Neuronal stem cell (in vitro differentiated cells): ENCODE data around the gene NFYC.

Experiments
- DNase-seq: peaks from one replicate; pipeline ENCODE4 v3.0.0-alpha.2; 2013; ENCODE audit warnings: low spot score
- H2AFZ ChIP-seq: one replicate; pipeline ENCODE4 v1.6.1; 2013; ENCODE audit warnings: mild to moderate bottlenecking, low read length, inconsistent platforms
- H2AK5ac ChIP-seq: 2 replicates; pipeline ENCODE4 v1.6.1; 2013; ENCODE audit warnings: low read depth, mild to moderate bottlenecking, inconsistent platforms, low read length, moderate library complexity, mixed read lengths
- H2BK120ac ChIP-seq: 2 replicates; pipeline ENCODE4 v1.6.1; 2013; ENCODE audit warnings: low read depth, mild to moderate bottlenecking, inconsistent platforms, low read length, moderate library complexity, mixed read lengths
- H2BK12ac ChIP-seq: one replicate; pipeline ENCODE4 v1.6.1; 2013; ENCODE audit warnings: low read length, inconsistent platforms
- H2BK15ac ChIP-seq: 2 replicates; pipeline ENCODE4 v1.6.1; 2013; ENCODE audit warnings: mild to moderate bottlenecking, low read length, inconsistent platforms, mixed read lengths
- H2BK5ac ChIP-seq: one replicate; pipeline ENCODE4 v1.6.1; 2013; ENCODE audit warnings: inconsistent platforms, mild to moderate bottlenecking, low read length, moderate library complexity
- H3K14ac ChIP-seq: one replicate; pipeline ENCODE4 v1.6.1; 2013; ENCODE audit warnings: low read length, inconsistent platforms
- H3K18ac ChIP-seq: 2 replicates; pipeline ENCODE4 v1.6.1; 2013; ENCODE audit warnings: low read length, inconsistent platforms
- H3K23ac ChIP-seq: 2 replicates; pipeline ENCODE4 v1.6.1; 2013; ENCODE audit warnings: low read depth, mild to moderate bottlenecking, mixed read lengths, low read length, inconsistent platforms; ENCODE audit not compliant: poor library complexity
- H3K27ac ChIP-seq: replicated peaks from 3 replicates; pipeline ENCODE4 v1.5.1; 2013; ENCODE audit warnings: low read length, inconsistent platforms
- H3K27me3 ChIP-seq, 3 experiments: 2 replicates each; pipeline ENCODE4 v1.6.1; 2013; ENCODE audit warnings: low read length in 3 of 3, mild to moderate bottlenecking in 2 of 3, inconsistent platforms in 1 of 3, low read depth in 1 of 3, mixed read lengths in 1 of 3, moderate library complexity in 1 of 3; ENCODE audit not compliant: control insufficient read depth in 3 of 3, insufficient read depth in 3 of 3
- H3K36me3 ChIP-seq, 2 donors: replicated peaks in 1 of 2; 2 replicates each; pipeline ENCODE4 v1.6.1; 2013; ENCODE audit warnings: low read length in 2 of 2; ENCODE audit not compliant: control insufficient read depth in 2 of 2, insufficient read depth in 2 of 2
- H3K4ac ChIP-seq: 2 replicates; pipeline ENCODE4 v1.6.1; 2013; ENCODE audit warnings: inconsistent platforms, mild to moderate bottlenecking, low read length, moderate library complexity
- H3K4me1 ChIP-seq, 2 donors: 1 replicate in 1 of 2; 2 replicates in 1 of 2; pipeline ENCODE4 v1.6.1; 2013; ENCODE audit warnings: low read length in 2 of 2, low read depth in 1 of 2; ENCODE audit not compliant: control insufficient read depth in 2 of 2, insufficient read depth in 1 of 2
- H3K4me2 ChIP-seq: one replicate; pipeline ENCODE4 v1.6.1; 2013; ENCODE audit warnings: mild to moderate bottlenecking, low read length, inconsistent platforms; ENCODE audit not compliant: insufficient read depth, poor library complexity, severe bottlenecking
- H3K4me3 ChIP-seq, 2 donors: 2 replicates each; pipeline ENCODE4 v1.5.1; 2013; ENCODE audit warnings: low read length in 2 of 2, mild to moderate bottlenecking in 2 of 2, inconsistent platforms in 1 of 2, moderate library complexity in 1 of 2
- H3K79me1 ChIP-seq: one replicate; pipeline ENCODE4 v1.6.1; 2013; ENCODE audit warnings: low read depth, mild to moderate bottlenecking, inconsistent platforms, low read length, moderate library complexity
- H3K9ac ChIP-seq: one replicate; pipeline ENCODE4 v1.6.1; 2013; ENCODE audit warnings: mild to moderate bottlenecking, low read depth, low read length, inconsistent platforms; ENCODE audit not compliant: poor library complexity
- H3K9me3 ChIP-seq, 2 donors: replicated peaks in 1 of 2; 2 replicates each; pipeline versions ENCODE3 to v1.6.1; 2013; ENCODE audit warnings: low read length in 2 of 2, mild to moderate bottlenecking in 2 of 2, inconsistent platforms in 1 of 2, low read depth in 1 of 2, mixed read lengths in 1 of 2, moderate library complexity in 1 of 2; ENCODE audit not compliant: control insufficient read depth in 2 of 2, insufficient read depth in 1 of 2
- H4K8ac ChIP-seq: one replicate; pipeline ENCODE4 v1.6.1; 2013; ENCODE audit warnings: low read depth, mild to moderate bottlenecking, inconsistent platforms, low read length, moderate library complexity
- H4K91ac ChIP-seq: one replicate; pipeline ENCODE4 v1.6.1; 2013; ENCODE audit warnings: low read length, low read depth, mild to moderate bottlenecking, inconsistent platforms; ENCODE audit not compliant: poor library complexity
- WGBS, 2 donors: extraction: QIAGEN DNeasy Blood & Tissue Kit; methylation state at CpG; one replicate each; pipeline ENCODE4 v1.1.7; 2013; ENCODE audit warnings: missing lambda C conversion rate in 2 of 2, mixed read lengths in 1 of 2; ENCODE audit not compliant: insufficient read length in 2 of 2, insufficient replicate concordance in 1 of 2; ENCODE audit errors: extremely low coverage in 2 of 2; 5-methylcytosine and 5-hydroxymethylcytosine counted together

NFYC gene

DNA sequence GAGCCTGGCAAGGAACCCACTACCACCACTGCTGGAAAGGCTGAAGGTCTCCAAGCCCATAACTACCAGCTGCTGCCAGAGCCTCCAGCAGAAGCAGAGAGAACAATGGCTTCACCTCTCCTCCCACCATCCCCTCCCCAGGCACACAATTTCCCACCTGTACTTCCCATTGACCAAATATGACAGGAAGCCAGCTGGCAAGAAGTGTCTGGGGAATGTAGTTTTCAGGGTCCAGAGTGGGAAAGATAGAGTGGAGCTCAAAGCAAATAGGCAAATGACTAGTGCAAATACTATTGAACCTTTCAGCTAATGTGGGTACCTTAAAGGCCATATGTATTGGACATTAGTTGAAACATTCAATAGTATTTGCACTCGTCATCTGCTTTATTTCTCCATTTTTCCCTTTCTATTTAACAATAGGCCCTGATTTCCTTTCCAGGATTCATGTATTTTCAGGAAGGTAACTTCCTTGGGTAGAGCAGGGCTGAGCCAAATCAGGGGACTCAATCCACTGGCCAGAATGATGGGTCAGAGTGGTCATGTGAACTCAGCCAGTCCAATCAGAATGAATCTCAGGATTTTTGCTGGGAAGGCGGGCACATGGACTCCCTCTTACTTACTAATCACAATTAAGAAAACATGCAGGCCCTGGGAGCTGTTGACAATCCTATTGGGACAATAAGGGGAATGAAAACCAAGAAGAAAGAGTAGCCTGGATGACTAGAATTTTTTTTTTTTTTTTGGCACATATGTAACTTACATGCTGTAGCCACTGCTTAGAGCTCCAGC is 12.1 kb upstream of the NFYC start:
- Histone ChIP-seq H3K14ac (no peak overlapping the region), H4K91ac (no peak overlapping the region), H3K23ac (no peak overlapping the region), H3K27me3 (no peaks in the 10 kb centered on the region), H3K4ac (no peak overlapping the region), H3K4me3 (no peak overlapping the region), H3K36me3 (no peaks in the 10 kb centered on the region), H2BK15ac (no peak overlapping the region), H2AK5ac (no peak overlapping the region), H2AFZ (no peak overlapping the region), H3K79me1 (no peaks in the 10 kb centered on the region), H2BK120ac (no peak overlapping the region), H3K4me1 (no peaks in the 10 kb centered on the region), H2BK12ac (no peak overlapping the region), H4K8ac (no peak overlapping the region), H2BK5ac (no peak overlapping the region), H3K18ac (no peak overlapping the region), H3K4me2 (no peak overlapping the region), H3K27ac (no peak overlapping the region), H3K9me3 (no peaks in the 10 kb centered on the region), H3K9ac (no peak overlapping the region)
- no peak for DNase-seq
- no CpG with 5 or more reads among the region's 2 CpGs for WGBS, 2 donors

DNA sequence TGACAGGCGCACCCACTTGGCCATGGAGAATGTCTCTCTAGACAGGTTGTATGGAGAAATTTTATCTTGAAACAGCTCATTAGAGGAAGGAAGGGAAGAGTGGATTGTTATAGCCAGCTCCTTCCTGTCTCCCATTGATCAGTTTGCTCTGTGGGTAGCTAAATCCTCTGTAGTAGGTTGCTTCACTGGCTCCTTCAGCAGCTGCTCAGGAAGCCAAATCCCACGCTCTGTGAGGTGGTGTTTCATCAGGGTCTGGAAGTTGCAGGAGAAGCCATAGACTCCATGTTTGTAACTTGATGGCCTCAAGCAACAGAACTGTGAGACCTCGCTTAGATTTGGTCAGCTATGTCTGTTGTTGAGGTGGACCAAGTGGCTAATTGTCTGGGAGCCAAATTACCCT is 6.8 kb upstream of the NFYC start:
- no peak overlapping the region for H3K27ac ChIP-seq
- H3K9ac ChIP-seq: no peak overlapping the region
- H3K18ac ChIP-seq: no peak overlapping the region
- no peaks in the 10 kb centered on the region for H3K79me1 ChIP-seq
- H2BK120ac ChIP-seq: no peak overlapping the region
- H2BK12ac ChIP-seq: no peak overlapping the region
- H4K91ac ChIP-seq: no peak overlapping the region
- no peak overlapping the region for H2AFZ ChIP-seq
- no peak overlapping the region for H3K4me3 ChIP-seq
- DNase-seq: no peak
- H3K14ac ChIP-seq: no peak overlapping the region
- WGBS, 2 donors: no CpG with 5 or more reads among the region's 3 CpGs
- no peak overlapping the region for H2AK5ac ChIP-seq
- H3K36me3 ChIP-seq: peaks cover 8 to 25% of the 10 kb centered on the region in 2 donors
- H3K4me1 ChIP-seq: no peaks in the 10 kb centered on the region
- H3K4me2 ChIP-seq: no peak overlapping the region
- H3K23ac ChIP-seq: no peak overlapping the region
- peaks cover 0 to 3% of the 10 kb centered on the region in 2 donors for H3K9me3 ChIP-seq
- no peak overlapping the region for H3K4ac ChIP-seq
- H2BK5ac ChIP-seq: no peak overlapping the region
- no peak overlapping the region for H4K8ac ChIP-seq
- H3K27me3 ChIP-seq: no peaks in the 10 kb centered on the region
- H2BK15ac ChIP-seq: no peak overlapping the region

DNA sequence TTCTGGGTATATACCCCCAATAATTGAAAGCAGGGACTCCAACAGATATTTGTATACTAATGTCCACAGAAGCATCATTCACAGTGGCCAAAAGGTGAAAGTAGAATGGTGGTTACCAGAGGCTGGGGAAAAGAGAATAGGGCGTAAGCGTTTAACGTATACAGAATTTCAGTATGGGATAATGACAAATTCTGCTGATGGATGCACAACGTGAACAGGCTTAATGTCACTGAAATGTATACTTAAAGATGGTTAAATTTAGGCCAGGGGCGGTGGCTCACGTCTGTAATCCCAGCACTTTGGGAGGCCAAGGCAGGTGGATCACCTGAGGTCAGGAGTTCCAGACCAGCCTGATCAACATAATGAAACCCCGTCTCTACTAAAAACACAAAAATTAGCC is 4.4 kb upstream of the NFYC start:
- Histone ChIP-seq H3K36me3 (peaks cover 8 to 33% of the 10 kb centered on the region in 2 donors), H3K79me1 (no peaks in the 10 kb centered on the region), H3K4ac (no peak overlapping the region), H3K4me3 (no peak overlapping the region), H3K9me3 (peaks cover 0 to 3% of the 10 kb centered on the region in 2 donors), H2AFZ (no peak overlapping the region), H3K27ac (no peak overlapping the region), H3K14ac (no peak overlapping the region), H2AK5ac (no peak overlapping the region), H3K18ac (no peak overlapping the region), H3K23ac (no peak overlapping the region), H3K4me2 (no peak overlapping the region), H3K9ac (no peak overlapping the region), H4K91ac (no peak overlapping the region), H3K4me1 (no peaks in the 10 kb centered on the region), H2BK120ac (no peak overlapping the region), H2BK5ac (no peak overlapping the region), H2BK15ac (no peak overlapping the region), H2BK12ac (no peak overlapping the region), H4K8ac (no peak overlapping the region), H3K27me3 (no peaks in the 10 kb centered on the region)
- no peak for DNase-seq
- WGBS, 2 donors: no CpG with 5 or more reads among the region's 7 CpGs

DNA sequence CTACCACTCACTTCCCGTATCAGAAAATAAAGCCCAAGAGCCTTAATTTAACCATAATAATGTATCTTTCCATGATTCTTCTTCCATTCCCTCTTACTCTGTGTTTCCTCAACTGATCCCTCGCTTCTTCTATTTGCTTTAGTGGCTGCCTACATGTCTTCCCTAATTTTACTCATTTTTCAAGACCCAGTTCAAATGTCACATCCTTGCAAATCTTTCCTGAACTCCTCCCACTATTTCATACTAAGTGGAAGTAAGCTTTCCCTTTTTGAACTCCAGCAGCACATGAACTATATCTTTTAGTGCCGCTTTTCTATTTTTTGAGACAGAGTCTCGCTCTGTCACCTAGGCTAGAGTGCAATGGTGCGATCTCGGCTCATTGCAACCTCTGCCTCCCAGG is 3.8 kb upstream of the NFYC start:
- H2BK15ac ChIP-seq: no peak overlapping the region

More for the DNA sequence above, 3.8 kb upstream of the NFYC start:
- Histone ChIP-seq H3K4ac (no peak overlapping the region), H4K91ac (no peak overlapping the region), H3K18ac (no peak overlapping the region), H3K4me1 (peaks cover 0 to 2% of the 10 kb centered on the region in 2 donors), H3K27me3 (no peaks in the 10 kb centered on the region), H2BK120ac (no peak overlapping the region), H3K9ac (no peak overlapping the region), H3K14ac (no peak overlapping the region), H3K4me3 (no peak overlapping the region), H3K36me3 (peaks cover 8 to 33% of the 10 kb centered on the region in 2 donors), H3K79me1 (no peaks in the 10 kb centered on the region), H4K8ac (no peak overlapping the region), H3K23ac (no peak overlapping the region), H2BK12ac (no peak overlapping the region), H3K4me2 (no peak overlapping the region), H3K27ac (no peak overlapping the region), H3K9me3 (peaks cover 0 to 3% of the 10 kb centered on the region in 2 donors), H2BK5ac (no peak overlapping the region), H2AFZ (no peak overlapping the region), H2AK5ac (no peak overlapping the region)
- no CpG with 5 or more reads among the region's 6 CpGs for WGBS, 2 donors
- DNase-seq: no peak
